Measurements from ENCODE around the gene FBXO38.

The FBXO38 gene

DNA sequence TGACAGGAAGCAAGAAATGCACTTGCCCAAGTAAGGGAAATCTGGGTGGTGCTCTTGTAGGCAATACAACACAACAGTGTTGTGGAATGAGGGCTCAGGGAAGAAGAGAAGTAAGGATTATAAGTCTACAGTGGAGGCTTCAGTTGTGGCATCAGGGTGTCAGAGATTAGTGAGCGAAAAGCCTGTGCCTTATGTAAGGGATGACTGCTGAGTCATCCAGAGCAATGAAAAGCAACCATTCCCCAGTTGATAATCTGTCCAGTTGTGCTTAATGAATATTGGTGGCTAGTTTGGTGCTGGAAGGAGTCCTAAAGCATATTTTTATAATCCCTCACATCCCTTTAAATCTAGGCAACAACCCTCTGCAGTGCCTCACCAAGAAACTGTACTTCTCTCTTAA lies 42.0 kb downstream of the FBXO38 start:
- POLR2A ChIA-PET = no interaction called here
- Histone ChIP-seq H3K36me3 (ENCODE audit: control insufficient read depth in 2 of 2, insufficient read depth in 1 of 2, low read length in 2 of 2) (peaks cover 40 to 77% of the 10 kb centered on the region in 2 experiments), H3K4me3 (ENCODE audit: low read depth, low read length) (no peak overlapping the region), H3K27ac (ENCODE audit: extremely low read depth, low read depth, low read length) (no peak overlapping the region), H3K9me3 (ENCODE audit: control insufficient read depth, insufficient read depth, low read depth, low read length) (no peaks in the 10 kb centered on the region), H3K4me1 (ENCODE audit: control insufficient read depth, insufficient read depth, low read length) (no peaks in the 10 kb centered on the region)
- TF ChIP-seq ZNF280C (tag by site-specific recombination; IDR thresholded peaks at IDR 0.05) (no peak), ZNF404 (tag by site-specific recombination; IDR thresholded peaks at IDR 0.05) (no peak), ZNF560 (tag by site-specific recombination; IDR thresholded peaks at IDR 0.05; ENCODE audit: borderline replicate concordance) (no peak), ZNF18 (tag by site-specific recombination; IDR thresholded peaks at IDR 0.05) (no peak), GLI4 (tag by site-specific recombination; IDR thresholded peaks at IDR 0.05) (no peak)
- TF ChIP-seq, protein P1, sequence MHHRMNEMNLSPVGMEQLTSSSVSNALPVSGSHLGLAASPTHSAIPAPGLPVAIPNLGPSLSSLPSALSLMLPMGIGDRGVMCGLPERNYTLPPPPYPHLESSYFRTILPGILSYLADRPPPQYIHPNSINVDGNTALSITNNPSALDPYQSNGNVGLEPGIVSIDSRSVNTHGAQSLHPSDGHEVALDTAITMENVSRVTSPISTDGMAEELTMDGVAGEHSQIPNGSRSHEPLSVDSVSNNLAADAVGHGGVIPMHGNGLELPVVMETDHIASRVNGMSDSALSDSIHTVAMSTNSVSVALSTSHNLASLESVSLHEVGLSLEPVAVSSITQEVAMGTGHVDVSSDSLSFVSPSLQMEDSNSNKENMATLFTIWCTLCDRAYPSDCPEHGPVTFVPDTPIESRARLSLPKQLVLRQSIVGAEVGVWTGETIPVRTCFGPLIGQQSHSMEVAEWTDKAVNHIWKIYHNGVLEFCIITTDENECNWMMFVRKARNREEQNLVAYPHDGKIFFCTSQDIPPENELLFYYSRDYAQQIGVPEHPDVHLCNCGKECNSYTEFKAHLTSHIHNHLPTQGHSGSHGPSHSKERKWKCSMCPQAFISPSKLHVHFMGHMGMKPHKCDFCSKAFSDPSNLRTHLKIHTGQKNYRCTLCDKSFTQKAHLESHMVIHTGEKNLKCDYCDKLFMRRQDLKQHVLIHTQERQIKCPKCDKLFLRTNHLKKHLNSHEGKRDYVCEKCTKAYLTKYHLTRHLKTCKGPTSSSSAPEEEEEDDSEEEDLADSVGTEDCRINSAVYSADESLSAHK (tag by site-specific recombination; IDR thresholded peaks at IDR 0.05) = no peak
- CTCF ChIA-PET = no interaction called here

- Histone ChIP-seq H3K4me3 (ENCODE audit: low read depth, low read length) (no peak overlapping the region), H3K4me1 (ENCODE audit: control insufficient read depth, insufficient read depth, low read length) (no peaks in the 10 kb centered on the region), H3K36me3 (ENCODE audit: control insufficient read depth in 2 of 2, insufficient read depth in 1 of 2, low read length in 2 of 2) (peaks cover 36 to 83% of the 10 kb centered on the region in 2 experiments), H3K27ac (ENCODE audit: extremely low read depth, low read depth, low read length) (no peak overlapping the region), H3K9me3 (ENCODE audit: control insufficient read depth, insufficient read depth, low read depth, low read length) (no peaks in the 10 kb centered on the region)
- TF ChIP-seq ZNF704 (tag by site-specific recombination; IDR thresholded peaks at IDR 0.05) (no peak), ZNF354C (tag by site-specific recombination; IDR thresholded peaks at IDR 0.05; ENCODE audit: borderline replicate concordance, low read depth) (no peak), IKZF3 (tag by site-specific recombination; IDR thresholded peaks at IDR 0.05) (no peak)
- TF ChIP-seq, protein P2, sequence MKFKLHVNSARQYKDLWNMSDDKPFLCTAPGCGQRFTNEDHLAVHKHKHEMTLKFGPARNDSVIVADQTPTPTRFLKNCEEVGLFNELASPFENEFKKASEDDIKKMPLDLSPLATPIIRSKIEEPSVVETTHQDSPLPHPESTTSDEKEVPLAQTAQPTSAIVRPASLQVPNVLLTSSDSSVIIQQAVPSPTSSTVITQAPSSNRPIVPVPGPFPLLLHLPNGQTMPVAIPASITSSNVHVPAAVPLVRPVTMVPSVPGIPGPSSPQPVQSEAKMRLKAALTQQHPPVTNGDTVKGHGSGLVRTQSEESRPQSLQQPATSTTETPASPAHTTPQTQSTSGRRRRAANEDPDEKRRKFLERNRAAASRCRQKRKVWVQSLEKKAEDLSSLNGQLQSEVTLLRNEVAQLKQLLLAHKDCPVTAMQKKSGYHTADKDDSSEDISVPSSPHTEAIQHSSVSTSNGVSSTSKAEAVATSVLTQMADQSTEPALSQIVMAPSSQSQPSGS (tag by site-specific recombination; IDR thresholded peaks at IDR 0.05; ENCODE audit: low read depth) = no peak
- TF ChIP-seq, protein P3, sequence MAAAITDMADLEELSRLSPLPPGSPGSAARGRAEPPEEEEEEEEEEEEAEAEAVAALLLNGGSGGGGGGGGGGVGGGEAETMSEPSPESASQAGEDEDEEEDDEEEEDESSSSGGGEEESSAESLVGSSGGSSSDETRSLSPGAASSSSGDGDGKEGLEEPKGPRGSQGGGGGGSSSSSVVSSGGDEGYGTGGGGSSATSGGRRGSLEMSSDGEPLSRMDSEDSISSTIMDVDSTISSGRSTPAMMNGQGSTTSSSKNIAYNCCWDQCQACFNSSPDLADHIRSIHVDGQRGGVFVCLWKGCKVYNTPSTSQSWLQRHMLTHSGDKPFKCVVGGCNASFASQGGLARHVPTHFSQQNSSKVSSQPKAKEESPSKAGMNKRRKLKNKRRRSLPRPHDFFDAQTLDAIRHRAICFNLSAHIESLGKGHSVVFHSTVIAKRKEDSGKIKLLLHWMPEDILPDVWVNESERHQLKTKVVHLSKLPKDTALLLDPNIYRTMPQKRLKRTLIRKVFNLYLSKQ (tag by site-specific recombination; IDR thresholded peaks at IDR 0.05; ENCODE audit: borderline replicate concordance) = no peak
- CTCF ChIA-PET = interaction anchor here (0.7 kb wide), 1 partner anchor 564 kb away, joined by 3 read pairs; no protein-coding TSS in a partner anchor
- POLR2A ChIA-PET = no interaction called here
Observed at GRCh38 chr5:148426514-148426913, 42.8 kb downstream of the FBXO38 start.
